OCI-M1 (cell line): Measurements from ENCODE around the gene USP25.

Experiments
- DNase-seq: peaks from one replicate; lab custom pipeline; 2025; lab: John Stamatoyannopoulos, UW

The USP25 gene

GRCh38 chr21:15729674-15730483 lies at the start of gene USP25:
USP25 (plus strand) TSS chr21:15729982; CDS start chr21:15730394, 412 bp downstream.
- DNase-seq = peak; percentile 92

- DNase-seq = peak; percentile 56
Measured at GRCh38 chr21:15682186-15682895, 47.4 kb upstream of the USP25 start.

- DNase-seq = no peak
Measured at GRCh38 chr21:15682977-15683376, 46.8 kb upstream of the USP25 start.

GRCh38 chr21:15686506-15686905 lies 43.3 kb upstream of the USP25 start:
- DNase-seq = peak; percentile 43

GRCh38 chr21:15687208-15687607 lies 42.6 kb upstream of the USP25 start:
- no peak for DNase-seq

GRCh38 chr21:15688016-15688415 lies 41.8 kb upstream of the USP25 start:
- no peak for DNase-seq

GRCh38 chr21:15688809-15689208 lies 41.0 kb upstream of the USP25 start:
- DNase-seq = no peak

- no peak for DNase-seq
Measured at GRCh38 chr21:15692711-15693110, 37.1 kb upstream of the USP25 start.

- no peak for DNase-seq
Measured at GRCh38 chr21:15695241-15695640, 34.5 kb upstream of the USP25 start.

- DNase-seq = peak; percentile 43
Measured at GRCh38 chr21:15701830-15702229, 28.0 kb upstream of the USP25 start.

GRCh38 chr21:15703932-15704331 lies 25.9 kb upstream of the USP25 start:
- DNase-seq = no peak

- no peak for DNase-seq
Measured at GRCh38 chr21:15706696-15707095, 23.1 kb upstream of the USP25 start.

- no peak for DNase-seq
Measured at GRCh38 chr21:15713412-15713811, 16.4 kb upstream of the USP25 start.

- DNase-seq = no peak
Measured at GRCh38 chr21:15718711-15719110, 11.1 kb upstream of the USP25 start.

GRCh38 chr21:15719976-15720375 lies 9.8 kb upstream of the USP25 start:
- DNase-seq = no peak

- DNase-seq = no peak
Measured at GRCh38 chr21:15722591-15723324, 7.0 kb upstream of the USP25 start.

GRCh38 chr21:15725949-15726348 lies 3.8 kb upstream of the USP25 start:
- DNase-seq = no peak

- DNase-seq = no peak
Measured at GRCh38 chr21:15728046-15728445, 1.7 kb upstream of the USP25 start.

GRCh38 chr21:15729346-15729673 lies 472 bp upstream of the USP25 start:
- DNase-seq = no peak

- peak; percentile 56 for DNase-seq
Measured at GRCh38 chr21:15730484-15731242, 881 bp downstream of the USP25 start.

GRCh38 chr21:15731243-15731613 lies 1.4 kb downstream of the USP25 start:
- DNase-seq = peak; percentile 53
